ENCODE results near the gene ERLEC1.

Gene ERLEC1

GRCh38 chr2:53811601-53812000 lies 24.8 kb downstream of the ERLEC1 start:
- no peak for TF ChIP-seq CTCF (IDR thresholded peaks at IDR 0.05; ENCODE audit: poor library complexity, severe bottlenecking)
- H3K36me3 ChIP-seq (ENCODE audit: low read depth) = peaks cover 91% of the 10 kb centered on the region
- H3K4me1 ChIP-seq (ENCODE audit: insufficient read depth, poor library complexity, severe bottlenecking) = no peaks in the 10 kb centered on the region
- no peaks in the 10 kb centered on the region for H3K27me3 ChIP-seq (ENCODE audit: insufficient read depth, poor library complexity, severe bottlenecking)
- DNase-seq (ENCODE audit: low spot score) (no peak), ATAC-seq (ENCODE audit: low read depth) (no peak)
- no peak overlapping the region for H3K4me3 ChIP-seq (ENCODE audit: severe bottlenecking)
- H3K27ac ChIP-seq (ENCODE audit: poor library complexity, severe bottlenecking) = no peak overlapping the region
- H3K9me3 ChIP-seq (ENCODE audit: severe bottlenecking) = no peaks in the 10 kb centered on the region

- H3K36me3 ChIP-seq (ENCODE audit: low read depth) = peaks cover 86% of the 10 kb centered on the region
- peak; percentile 36; the same call in 1 of the 3 replicates for ATAC-seq (ENCODE audit: low read depth)
- TF ChIP-seq CTCF (IDR thresholded peaks at IDR 0.05; ENCODE audit: poor library complexity, severe bottlenecking) = no peak
Measured at GRCh38 chr2:53813151-53813550, 26.3 kb downstream of the ERLEC1 start.

DNA sequence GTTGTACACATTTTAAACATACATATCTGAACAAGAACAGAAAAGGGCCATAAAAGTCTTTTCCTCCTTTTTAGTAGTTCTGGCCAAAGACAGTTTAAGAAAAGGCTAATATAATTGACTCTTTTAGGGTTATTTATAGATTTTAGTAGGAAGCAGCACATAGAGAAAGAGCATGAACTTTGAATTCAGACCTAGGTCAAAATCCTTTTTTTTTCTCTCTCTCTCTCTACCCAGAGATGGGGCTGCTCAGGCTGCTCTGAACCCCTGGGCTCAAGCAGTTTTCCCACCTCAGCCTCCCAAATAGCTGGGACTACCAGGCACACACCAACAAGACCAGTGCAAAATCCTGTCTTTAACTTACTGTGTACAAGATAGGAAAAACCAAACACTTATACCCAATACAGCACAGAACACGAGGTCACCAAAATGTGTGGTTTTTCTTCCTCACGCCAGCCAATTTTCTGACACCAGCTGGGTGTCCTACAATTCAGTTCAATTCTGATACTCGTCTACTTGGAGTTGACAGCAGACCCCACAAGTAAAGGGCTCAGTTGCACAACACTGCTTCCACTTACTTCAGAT lies 32.1 kb downstream of the ERLEC1 start:
- peaks cover 36% of the 10 kb centered on the region for H3K36me3 ChIP-seq (ENCODE audit: low read depth)
- DNase-seq (ENCODE audit: low spot score) = no peak
- no peak overlapping the region for H3K27ac ChIP-seq (ENCODE audit: poor library complexity, severe bottlenecking)
- H3K27me3 ChIP-seq (ENCODE audit: insufficient read depth, poor library complexity, severe bottlenecking) = no peaks in the 10 kb centered on the region
- no peaks in the 10 kb centered on the region for H3K4me1 ChIP-seq (ENCODE audit: insufficient read depth, poor library complexity, severe bottlenecking)
- ATAC-seq (ENCODE audit: low read depth) = no peak
- no peak for TF ChIP-seq CTCF (IDR thresholded peaks at IDR 0.05; ENCODE audit: poor library complexity, severe bottlenecking)
- H3K4me3 ChIP-seq (ENCODE audit: severe bottlenecking) = no peak overlapping the region
- no peaks in the 10 kb centered on the region for H3K9me3 ChIP-seq (ENCODE audit: severe bottlenecking)

More at GRCh38 chr2:53813151-53813550, 26.3 kb downstream of the ERLEC1 start:
- Histone ChIP-seq H3K27ac (ENCODE audit: poor library complexity, severe bottlenecking) (no peak overlapping the region), H3K9me3 (ENCODE audit: severe bottlenecking) (no peaks in the 10 kb centered on the region), H3K27me3 (ENCODE audit: insufficient read depth, poor library complexity, severe bottlenecking) (no peaks in the 10 kb centered on the region), H3K4me3 (ENCODE audit: severe bottlenecking) (no peak overlapping the region), H3K4me1 (ENCODE audit: insufficient read depth, poor library complexity, severe bottlenecking) (no peaks in the 10 kb centered on the region)
- no peak for DNase-seq (ENCODE audit: low spot score)

DNA sequence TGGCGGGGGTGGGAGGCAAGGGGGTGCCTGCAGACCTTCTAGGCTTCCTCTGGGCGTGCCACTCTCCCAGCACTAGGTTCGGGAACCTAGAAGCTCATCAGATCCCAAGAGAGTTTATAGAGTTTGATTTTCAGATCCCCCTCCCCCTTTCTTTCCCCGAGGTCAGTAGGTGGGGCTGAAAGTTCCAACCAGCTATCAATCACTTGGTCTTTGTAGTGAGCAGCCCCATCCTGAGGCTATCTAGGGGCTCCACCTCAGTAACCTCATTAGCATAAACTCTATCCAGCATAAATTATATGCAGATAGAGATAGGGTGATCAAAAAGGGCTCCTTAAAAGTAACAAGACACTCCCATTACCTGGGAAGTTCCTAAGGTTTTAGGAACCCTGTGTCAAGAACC lies 32.8 kb downstream of the ERLEC1 start:
- no peaks in the 10 kb centered on the region for H3K4me1 ChIP-seq (ENCODE audit: insufficient read depth, poor library complexity, severe bottlenecking)
- TF ChIP-seq CTCF (IDR thresholded peaks at IDR 0.05; ENCODE audit: poor library complexity, severe bottlenecking) = no peak
- H3K4me3 ChIP-seq (ENCODE audit: severe bottlenecking) = no peak overlapping the region

DNA sequence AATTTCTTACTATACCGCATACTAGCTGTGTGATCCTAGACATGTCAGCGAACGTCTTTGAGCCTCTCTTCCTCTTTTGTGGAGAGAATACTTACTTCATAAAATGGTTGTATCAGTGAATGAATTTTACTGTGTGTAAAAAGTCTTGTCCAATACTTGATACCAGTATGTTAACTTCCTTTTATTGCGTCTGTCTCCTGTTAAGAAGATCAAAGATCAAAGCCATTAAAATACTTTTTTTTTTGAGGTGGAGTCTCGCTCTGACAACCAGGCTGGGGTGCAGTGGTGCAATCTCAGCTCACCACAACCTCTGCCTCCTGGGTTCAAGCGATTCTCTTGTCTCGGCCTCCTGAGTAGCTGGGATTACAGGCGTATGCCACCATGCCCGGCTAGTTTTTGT lies 33.2 kb downstream of the ERLEC1 start:
- TF ChIP-seq CTCF (IDR thresholded peaks at IDR 0.05; ENCODE audit: poor library complexity, severe bottlenecking) = no peak
- DNase-seq (ENCODE audit: low spot score) = no peak
- peaks cover 27% of the 10 kb centered on the region for H3K36me3 ChIP-seq (ENCODE audit: low read depth)
- no peaks in the 10 kb centered on the region for H3K9me3 ChIP-seq (ENCODE audit: severe bottlenecking)
- H3K27me3 ChIP-seq (ENCODE audit: insufficient read depth, poor library complexity, severe bottlenecking) = no peaks in the 10 kb centered on the region
- no peaks in the 10 kb centered on the region for H3K4me1 ChIP-seq (ENCODE audit: insufficient read depth, poor library complexity, severe bottlenecking)
- no peak for ATAC-seq (ENCODE audit: low read depth)
- H3K27ac ChIP-seq (ENCODE audit: poor library complexity, severe bottlenecking) = no peak overlapping the region
- H3K4me3 ChIP-seq (ENCODE audit: severe bottlenecking) = no peak overlapping the region

More for the DNA sequence above, 32.8 kb downstream of the ERLEC1 start:
- H3K27ac ChIP-seq (ENCODE audit: poor library complexity, severe bottlenecking) = no peak overlapping the region
- no peaks in the 10 kb centered on the region for H3K27me3 ChIP-seq (ENCODE audit: insufficient read depth, poor library complexity, severe bottlenecking)
- peaks cover 29% of the 10 kb centered on the region for H3K36me3 ChIP-seq (ENCODE audit: low read depth)
- H3K9me3 ChIP-seq (ENCODE audit: severe bottlenecking) = no peaks in the 10 kb centered on the region
- ATAC-seq (ENCODE audit: low read depth) (no peak), DNase-seq (ENCODE audit: low spot score) (no peak)

Measured in RWPE2 (cell line).